ENCODE data around the gene CREB3L1.

Gene CREB3L1

GRCh38 chr11:46315033-46315738 is 37.7 kb downstream of the CREB3L1 start:
- peak; percentile 41 for DNase-seq (ENCODE audit: low read depth)
- no peak overlapping the region for H3K4me3 ChIP-seq (ENCODE audit: low read depth, low read length)
- TF ChIP-seq, protein P1, sequence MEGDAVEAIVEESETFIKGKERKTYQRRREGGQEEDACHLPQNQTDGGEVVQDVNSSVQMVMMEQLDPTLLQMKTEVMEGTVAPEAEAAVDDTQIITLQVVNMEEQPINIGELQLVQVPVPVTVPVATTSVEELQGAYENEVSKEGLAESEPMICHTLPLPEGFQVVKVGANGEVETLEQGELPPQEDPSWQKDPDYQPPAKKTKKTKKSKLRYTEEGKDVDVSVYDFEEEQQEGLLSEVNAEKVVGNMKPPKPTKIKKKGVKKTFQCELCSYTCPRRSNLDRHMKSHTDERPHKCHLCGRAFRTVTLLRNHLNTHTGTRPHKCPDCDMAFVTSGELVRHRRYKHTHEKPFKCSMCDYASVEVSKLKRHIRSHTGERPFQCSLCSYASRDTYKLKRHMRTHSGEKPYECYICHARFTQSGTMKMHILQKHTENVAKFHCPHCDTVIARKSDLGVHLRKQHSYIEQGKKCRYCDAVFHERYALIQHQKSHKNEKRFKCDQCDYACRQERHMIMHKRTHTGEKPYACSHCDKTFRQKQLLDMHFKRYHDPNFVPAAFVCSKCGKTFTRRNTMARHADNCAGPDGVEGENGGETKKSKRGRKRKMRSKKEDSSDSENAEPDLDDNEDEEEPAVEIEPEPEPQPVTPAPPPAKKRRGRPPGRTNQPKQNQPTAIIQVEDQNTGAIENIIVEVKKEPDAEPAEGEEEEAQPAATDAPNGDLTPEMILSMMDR (IDR thresholded peaks at IDR 0.05; ENCODE audit: low read depth, low read length, missing control alignments) = peak; percentile 94

DNA sequence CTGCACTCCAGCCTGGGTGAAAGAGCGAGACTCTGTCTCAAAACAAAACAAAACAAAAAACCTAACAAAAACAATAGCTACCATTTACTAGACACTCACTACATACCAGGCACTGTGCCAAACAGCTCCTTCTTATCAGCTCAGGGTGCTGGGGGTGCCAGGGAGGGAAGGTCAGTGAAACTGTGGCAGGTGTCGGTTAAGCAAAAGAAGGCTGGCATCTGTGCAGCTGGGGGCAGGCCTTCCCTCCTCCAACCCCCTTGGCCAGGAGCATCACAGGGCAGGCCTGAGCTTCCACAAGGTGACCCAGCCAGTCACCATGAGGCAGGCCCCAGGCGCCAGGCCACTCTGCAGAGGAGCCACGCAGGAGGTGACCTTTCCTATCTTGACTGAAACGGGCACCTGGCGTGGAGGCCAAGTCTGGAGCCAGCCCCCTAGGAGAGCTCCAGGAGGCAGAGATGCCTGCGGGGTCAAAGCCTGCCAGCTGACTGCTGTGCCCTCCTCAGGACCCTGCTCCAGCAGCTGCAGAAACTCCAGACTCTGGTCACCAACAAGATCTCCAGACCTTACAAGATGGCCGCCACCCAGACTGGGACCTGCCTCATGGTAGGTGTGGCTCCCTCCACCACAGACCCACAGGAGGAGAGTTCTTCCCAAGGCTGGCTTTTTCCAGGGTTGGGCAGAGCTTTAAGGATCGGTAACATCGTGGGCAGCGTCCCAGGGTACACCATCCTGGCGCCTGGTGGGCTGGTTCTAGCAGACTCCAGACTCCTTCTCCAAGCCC is 38.5 kb downstream of the CREB3L1 start:
- DNase-seq (ENCODE audit: low read depth) = no peak
- H3K4me3 ChIP-seq (ENCODE audit: low read depth, low read length) = no peak overlapping the region
- TF ChIP-seq, protein P1 (IDR thresholded peaks at IDR 0.05; ENCODE audit: low read depth, low read length, missing control alignments) = no peak

- no peak for DNase-seq (ENCODE audit: low read depth)
- no peak overlapping the region for H3K4me3 ChIP-seq (ENCODE audit: low read depth, low read length)
- TF ChIP-seq, protein P1 (IDR thresholded peaks at IDR 0.05; ENCODE audit: low read depth, low read length, missing control alignments) = no peak
Measured at GRCh38 chr11:46319074-46319453, 41.6 kb downstream of the CREB3L1 start.

GRCh38 chr11:46321757-46322156 is 44.3 kb downstream of the CREB3L1 start:
- no peak overlapping the region for H3K4me3 ChIP-seq (ENCODE audit: low read depth, low read length)
- DNase-seq (ENCODE audit: low read depth) = no peak
- TF ChIP-seq, protein P1 (IDR thresholded peaks at IDR 0.05; ENCODE audit: low read depth, low read length, missing control alignments) = no peak

DNA sequence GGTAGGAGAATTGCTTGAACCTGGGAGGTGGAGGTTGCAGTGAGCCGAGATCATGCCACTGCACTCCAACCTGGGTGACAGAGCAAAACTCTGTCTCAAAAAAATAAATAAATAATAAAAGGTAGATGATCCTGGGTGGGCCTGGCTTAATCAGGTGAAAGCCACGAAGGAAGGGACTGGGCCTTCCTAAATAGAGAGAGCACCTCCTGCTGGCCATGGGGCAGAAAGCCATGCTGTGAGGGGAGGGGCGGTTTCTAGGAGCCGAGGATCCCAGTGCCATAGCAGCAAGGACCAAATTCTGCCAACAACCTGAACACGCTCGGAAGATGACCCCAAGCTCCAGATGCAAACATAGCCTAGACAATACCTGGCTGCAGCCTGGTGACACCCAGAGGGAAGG is 45.3 kb downstream of the CREB3L1 start:
- no peak for DNase-seq (ENCODE audit: low read depth)
- H3K4me3 ChIP-seq (ENCODE audit: low read depth, low read length) = no peak overlapping the region
- TF ChIP-seq, protein P1 (IDR thresholded peaks at IDR 0.05; ENCODE audit: low read depth, low read length, missing control alignments) = peak; percentile 49

DNA sequence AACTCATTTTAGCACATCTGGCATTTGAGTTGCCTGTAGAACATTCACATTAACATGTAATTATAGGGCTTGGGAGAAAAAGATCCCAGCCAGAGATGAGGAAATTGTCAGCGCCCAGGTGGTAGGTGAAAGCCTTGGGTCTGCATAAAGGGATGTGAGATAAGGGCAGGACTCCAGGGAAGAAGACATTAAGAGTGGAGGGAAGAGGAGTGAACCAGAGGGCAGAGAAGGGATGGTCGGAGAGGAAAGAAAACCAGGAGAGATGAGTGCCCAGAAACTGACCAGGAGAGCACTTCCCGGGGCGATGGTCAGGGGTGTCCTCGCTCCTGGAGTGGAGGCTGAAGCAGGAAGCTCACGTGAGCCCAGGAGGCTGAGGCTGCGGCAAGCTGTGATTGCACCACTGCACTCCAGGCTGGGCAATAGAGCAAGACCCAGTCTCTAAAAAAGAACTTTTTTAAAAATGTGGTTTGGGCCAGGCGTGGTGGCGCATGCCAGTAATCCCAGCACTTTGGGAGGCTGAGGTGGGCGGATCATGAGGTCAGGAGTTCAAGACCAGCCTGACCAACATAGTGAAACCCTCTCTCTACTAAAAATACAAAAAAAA is 49.5 kb downstream of the CREB3L1 start:
- no peak overlapping the region for H3K4me3 ChIP-seq (ENCODE audit: low read depth, low read length)
- DNase-seq (ENCODE audit: low read depth) = no peak
- TF ChIP-seq, protein P1 (IDR thresholded peaks at IDR 0.05; ENCODE audit: low read depth, low read length, missing control alignments) = no peak
